Cardiac muscle cell (in vitro differentiated cells and primary cell): ENCODE measurements around the gene OTUD1. TPM values are rescaled to one million over a fixed set of nuclear protein-coding genes. Genes with fewer than 3 reads are reported as not detected.

Experiments used
- DNase-seq, 2 donors: peaks; one replicate each; pipeline versions ENCODE4 v3.0.0 to v3.0.0-alpha.2; 2010 to 2017; ENCODE audit warnings: low read depth in 1 of 2, low spot score in 1 of 2
- H3K27ac ChIP-seq: fragments of 200-600 bp; sonication (generic); 2 replicates; pipeline ENCODE4 v1.5.1; 2016
- H3K27me3 ChIP-seq: fragments of 200-600 bp; sonication (generic); 2 replicates; pipeline ENCODE4 v1.6.0; 2016; ENCODE audit warnings: control low read depth
- H3K36me3 ChIP-seq: fragments of 200-600 bp; sonication (generic); 2 replicates; pipeline ENCODE4 v1.5.1; 2016; ENCODE audit warnings: control low read depth
- H3K4me1 ChIP-seq: fragments of 200-600 bp; sonication (generic); 2 replicates; pipeline ENCODE4 v1.8.1; 2017; ENCODE audit warnings: low read depth, mild to moderate bottlenecking, mixed run types
- H3K4me3 ChIP-seq: fragments of 200-600 bp; sonication (generic); 2 replicates; pipeline ENCODE4 v1.5.1; 2016; ENCODE audit warnings: mild to moderate bottlenecking
- H3K9me3 ChIP-seq: fragments of 200-600 bp; sonication (generic); 2 replicates; pipeline ENCODE4 v1.5.1; 2017; ENCODE audit warnings: low read depth, mild to moderate bottlenecking, control low read depth
- CTCF ChIP-seq: IDR thresholded peaks from 2 replicates; pipeline ENCODE4 v1.5.1; 2012; ENCODE audit warnings: low read depth, mild to moderate bottlenecking, low read length
- polyA plus RNA-seq: library from polyadenylated mRNA; unstranded; fragments of >200 nt; fragmentation: Nextera tagmentation; extraction: Ambion mirVana; gene quantifications from 2 replicates; pipeline ENCODE4 v1.2.1, GENCODE V29; 2016
- total RNA-seq: library from RNA; depleted of rRNA; stranded (reverse); fragments of >200 nt; gene quantifications from 2 replicates; pipeline ENCODE4 v1.2.3, GENCODE V29; 2016

The OTUD1 gene
- total and polyA plus RNA-seq, 2 experiments from 2014 or later = 12.6 to 15.3 TPM

GRCh38 chr10:23404461-23404980, 34.4 kb upstream of the OTUD1 start:
- no peaks in the 10 kb centered on the region for H3K36me3 ChIP-seq
- no peaks in the 10 kb centered on the region for H3K9me3 ChIP-seq
- no peak overlapping the region for H3K27ac ChIP-seq
- peaks cover 15% of the 10 kb centered on the region for H3K4me1 ChIP-seq
- H3K4me3 ChIP-seq = no peak overlapping the region
- H3K27me3 ChIP-seq = no peaks in the 10 kb centered on the region
- no peak for DNase-seq
- TF ChIP-seq CTCF = no peak

- peaks cover 6% of the 10 kb centered on the region for H3K4me1 ChIP-seq
- no peaks in the 10 kb centered on the region for H3K27me3 ChIP-seq
- no peak overlapping the region for H3K4me3 ChIP-seq
- peak in 1 of 2 donors; percentile 91 for DNase-seq
- no peak overlapping the region for H3K27ac ChIP-seq
- H3K9me3 ChIP-seq = no peaks in the 10 kb centered on the region
- TF ChIP-seq CTCF = no peak
- no peaks in the 10 kb centered on the region for H3K36me3 ChIP-seq
These were observed 33.3 kb upstream of the OTUD1 start for GRCh38 chr10:23405540-23405939.

GRCh38 chr10:23406409-23406808, 32.5 kb upstream of the OTUD1 start:
- Histone ChIP-seq H3K36me3 (no peaks in the 10 kb centered on the region), H3K4me1 (peaks cover 5% of the 10 kb centered on the region), H3K9me3 (no peaks in the 10 kb centered on the region), H3K27ac (no peak overlapping the region), H3K27me3 (no peaks in the 10 kb centered on the region), H3K4me3 (no peak overlapping the region)
- TF ChIP-seq CTCF = no peak
- no peak for DNase-seq

- Histone ChIP-seq H3K27ac (no peak overlapping the region), H3K9me3 (no peaks in the 10 kb centered on the region), H3K36me3 (no peaks in the 10 kb centered on the region), H3K4me1 (peaks cover 5% of the 10 kb centered on the region), H3K27me3 (no peaks in the 10 kb centered on the region), H3K4me3 (no peak overlapping the region)
- TF ChIP-seq CTCF = no peak
- peak in 1 of 2 donors; percentile 44 for DNase-seq
These were observed 30.4 kb upstream of the OTUD1 start for GRCh38 chr10:23408330-23408976.

GRCh38 chr10:23412223-23412622, 26.7 kb upstream of the OTUD1 start:
- DNase-seq = peak in 1 of 2 donors; percentile 69
- H3K27me3 ChIP-seq = no peaks in the 10 kb centered on the region
- no peak for TF ChIP-seq CTCF

More at GRCh38 chr10:23412223-23412622, 26.7 kb upstream of the OTUD1 start:
- Histone ChIP-seq H3K27ac (no peak overlapping the region), H3K4me3 (no peak overlapping the region), H3K4me1 (no peaks in the 10 kb centered on the region), H3K36me3 (no peaks in the 10 kb centered on the region), H3K9me3 (no peaks in the 10 kb centered on the region)
